ENCODE data around the gene OGFOD1. TPM values are rescaled to one million over a fixed set of nuclear protein-coding genes. Genes with fewer than 3 reads are reported as not detected.

Gene OGFOD1
- total and polyA plus RNA-seq, 2 donors (not counting 3 experiments of a cell fraction or from before 2014, with no cell fraction given): 26.6 to 54.8 TPM

DNA sequence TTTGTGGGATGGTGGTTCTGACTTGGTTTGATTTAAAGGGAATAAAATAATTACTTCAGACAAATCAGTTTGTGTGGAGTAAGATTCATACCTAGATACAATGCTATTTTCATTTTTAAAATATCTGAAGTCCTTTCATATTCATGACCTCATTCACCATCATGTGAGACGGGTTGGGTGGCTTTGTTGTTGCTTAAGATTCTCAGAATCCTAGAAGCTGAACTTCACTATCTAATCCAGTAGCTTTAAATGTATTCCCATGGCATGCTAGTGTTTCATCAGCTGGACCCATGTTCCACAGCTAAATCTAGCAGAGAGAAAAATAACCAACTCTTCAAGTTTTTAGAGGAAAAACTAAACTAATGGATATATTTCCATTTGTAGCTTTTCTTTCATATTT is 23.3 kb upstream of the OGFOD1 start:
- ChIA-PET CTCF (interaction anchor here (1.3 kb wide), 1 partner anchor 23 kb away, joined by 3 read pairs; the partner anchor contains the start of genes NUDT21 and OGFOD1), POLR2A (no interaction called here)
- no TSS peak for BruUV-seq (replicated peaks)
- H2AFZ ChIP-seq (ENCODE audit: low read depth, low read length): no peak overlapping the region
- peaks cover 2 to 7% of the 10 kb centered on the region in 2 experiments for H3K36me3 ChIP-seq (ENCODE audit: control insufficient read depth in 2 of 2, extremely low read depth in 1 of 2, insufficient read depth in 2 of 2, low read length in 2 of 2)
- no peak for DNase-seq (ENCODE audit: low read depth, low spot score)
- no peaks in the 10 kb centered on the region for H4K20me1 ChIP-seq (replicated peaks; ENCODE audit: control insufficient read depth, extremely low read depth, insufficient read depth, low read length)
- no peaks in the 10 kb centered on the region for H3K9me1 ChIP-seq (replicated peaks; ENCODE audit: control insufficient read depth, extremely low read depth, insufficient read depth, low read length)
- no peak for TF ChIP-seq JUN (IDR thresholded peaks at IDR 0.05; ENCODE audit: borderline replicate concordance, insufficient read depth, insufficient read length, low read depth)
- no peak for TF ChIP-seq MYC (IDR thresholded peaks at IDR 0.05; ENCODE audit: low read depth, low read length)
- no peak for TF ChIP-seq POLR2AphosphoS5 (IDR thresholded peaks at IDR 0.05; ENCODE audit: insufficient read depth, low read depth, low read length)
- no peak for TF ChIP-seq GATA2 (IDR thresholded peaks at IDR 0.05; ENCODE audit: insufficient read depth, insufficient read length, low read depth, low read length)
- TF ChIP-seq EZH2 (IDR thresholded peaks at IDR 0.05; ENCODE audit: borderline replicate concordance, low read depth, low read length, severe bottlenecking): no peak
- TF ChIP-seq, protein P1, sequence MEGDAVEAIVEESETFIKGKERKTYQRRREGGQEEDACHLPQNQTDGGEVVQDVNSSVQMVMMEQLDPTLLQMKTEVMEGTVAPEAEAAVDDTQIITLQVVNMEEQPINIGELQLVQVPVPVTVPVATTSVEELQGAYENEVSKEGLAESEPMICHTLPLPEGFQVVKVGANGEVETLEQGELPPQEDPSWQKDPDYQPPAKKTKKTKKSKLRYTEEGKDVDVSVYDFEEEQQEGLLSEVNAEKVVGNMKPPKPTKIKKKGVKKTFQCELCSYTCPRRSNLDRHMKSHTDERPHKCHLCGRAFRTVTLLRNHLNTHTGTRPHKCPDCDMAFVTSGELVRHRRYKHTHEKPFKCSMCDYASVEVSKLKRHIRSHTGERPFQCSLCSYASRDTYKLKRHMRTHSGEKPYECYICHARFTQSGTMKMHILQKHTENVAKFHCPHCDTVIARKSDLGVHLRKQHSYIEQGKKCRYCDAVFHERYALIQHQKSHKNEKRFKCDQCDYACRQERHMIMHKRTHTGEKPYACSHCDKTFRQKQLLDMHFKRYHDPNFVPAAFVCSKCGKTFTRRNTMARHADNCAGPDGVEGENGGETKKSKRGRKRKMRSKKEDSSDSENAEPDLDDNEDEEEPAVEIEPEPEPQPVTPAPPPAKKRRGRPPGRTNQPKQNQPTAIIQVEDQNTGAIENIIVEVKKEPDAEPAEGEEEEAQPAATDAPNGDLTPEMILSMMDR (IDR thresholded peaks at IDR 0.05; ENCODE audit: extremely low read depth in 1 of 2, insufficient read depth in 1 of 2, low read depth in 1 of 2, low read length in 2 of 2): no peak
- TF ChIP-seq, protein P2, sequence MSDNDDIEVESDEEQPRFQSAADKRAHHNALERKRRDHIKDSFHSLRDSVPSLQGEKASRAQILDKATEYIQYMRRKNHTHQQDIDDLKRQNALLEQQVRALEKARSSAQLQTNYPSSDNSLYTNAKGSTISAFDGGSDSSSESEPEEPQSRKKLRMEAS (IDR thresholded peaks at IDR 0.05; ENCODE audit: insufficient read depth, insufficient read length): no peak
- no peak for TF ChIP-seq FOS (IDR thresholded peaks at IDR 0.05; ENCODE audit: borderline replicate concordance, insufficient read depth, low read length)
- no peak for TF ChIP-seq POLR2A (IDR thresholded peaks at IDR 0.05; ENCODE audit: low read depth, low read length)
- FAIRE-seq: no peak
- no peaks in the 10 kb centered on the region for H3K9me3 ChIP-seq (replicated peaks; ENCODE audit: control insufficient read depth, insufficient read depth, low read length)
- intact Hi-C loops (cut with micrococcal nuclease): no loop called here
- H3K27ac ChIP-seq (ENCODE audit: insufficient read depth, low read depth, low read length): no peak overlapping the region
- no peak overlapping the region for H3K9ac ChIP-seq (replicated peaks; ENCODE audit: extremely low read depth, insufficient read depth, low read length)
- H3K4me2 ChIP-seq (ENCODE audit: insufficient read depth, low read length): no peak overlapping the region
- peaks cover 18% of the 10 kb centered on the region for H3K79me2 ChIP-seq (ENCODE audit: control insufficient read depth, insufficient read depth, low read length)
- peaks cover 11% of the 10 kb centered on the region for H3K4me1 ChIP-seq (ENCODE audit: control insufficient read depth, extremely low read depth, insufficient read depth, low read length)
- H3K27me3 ChIP-seq (ENCODE audit: control insufficient read depth in 2 of 2, insufficient read depth in 2 of 2, low read length in 2 of 2): no peaks in the 10 kb centered on the region
- no peak overlapping the region for H3K4me3 ChIP-seq (replicated peaks in 1 of 3; ENCODE audit: insufficient read depth in 1 of 3, low read depth in 1 of 3, low read length in 3 of 3)
- dilution Hi-C loops (cut with MboI; ENCODE audit: extremely low pct_ligation_motif_present, low sequenced_read_pairs): no loop called here

All from endothelial cell of umbilical vein (primary cell).